ENCODE measurements around the gene RBM8A.

Gene RBM8A

GRCh38 chr1:145877923-145878486 is 49.3 kb downstream of the RBM8A start:
- no peak overlapping the region for H3K4me3 ChIP-seq (ENCODE audit: low read depth, low read length)

GRCh38 chr1:145874646-145875045 is 52.6 kb downstream of the RBM8A start:
- no peaks in the 10 kb centered on the region for H3K9me3 ChIP-seq (ENCODE audit: control insufficient read depth, low read length)
- no peaks in the 10 kb centered on the region for H3K36me3 ChIP-seq (ENCODE audit: control insufficient read depth, insufficient read depth, low read length)
- no peak overlapping the region for H3K4me3 ChIP-seq (ENCODE audit: low read depth, low read length)
- no peaks in the 10 kb centered on the region for H3K79me2 ChIP-seq
- H3K9ac ChIP-seq, result no peak overlapping the region
- no peak overlapping the region for H3K4me2 ChIP-seq (ENCODE audit: low read length)
- no peaks in the 10 kb centered on the region for H3K27me3 ChIP-seq (ENCODE audit: control insufficient read depth, insufficient read depth, low read length)
- H2AFZ ChIP-seq, result no peak overlapping the region
- TF ChIP-seq CTCF (IDR thresholded peaks at IDR 0.05), result no peak
- H3K4me1 ChIP-seq, result no peaks in the 10 kb centered on the region
- no peak overlapping the region for H3K27ac ChIP-seq

More at GRCh38 chr1:145877923-145878486, 49.3 kb downstream of the RBM8A start:
- Histone ChIP-seq H3K9me3 (ENCODE audit: control insufficient read depth, low read length) (no peaks in the 10 kb centered on the region), H2AFZ (no peak overlapping the region), H3K79me2 (no peaks in the 10 kb centered on the region), H3K27me3 (ENCODE audit: control insufficient read depth, insufficient read depth, low read length) (no peaks in the 10 kb centered on the region), H3K9ac (no peak overlapping the region), H3K36me3 (ENCODE audit: control insufficient read depth, insufficient read depth, low read length) (no peaks in the 10 kb centered on the region), H3K4me1 (no peaks in the 10 kb centered on the region), H3K27ac (no peak overlapping the region), H3K4me2 (ENCODE audit: low read length) (no peak overlapping the region)
- no peak for TF ChIP-seq CTCF (IDR thresholded peaks at IDR 0.05)

GRCh38 chr1:145871994-145872924 is 55.0 kb downstream of the RBM8A start:
- H3K4me2 ChIP-seq (ENCODE audit: low read length), result no peak overlapping the region

More at GRCh38 chr1:145871994-145872924, 55.0 kb downstream of the RBM8A start:
- H3K9ac ChIP-seq, result no peak overlapping the region
- no peaks in the 10 kb centered on the region for H3K4me1 ChIP-seq
- H3K36me3 ChIP-seq (ENCODE audit: control insufficient read depth, insufficient read depth, low read length), result no peaks in the 10 kb centered on the region
- H2AFZ ChIP-seq, result peak overlapping the region; percentile 50
- no peaks in the 10 kb centered on the region for H3K9me3 ChIP-seq (ENCODE audit: control insufficient read depth, low read length)
- no peaks in the 10 kb centered on the region for H3K79me2 ChIP-seq
- H3K27me3 ChIP-seq (ENCODE audit: control insufficient read depth, insufficient read depth, low read length), result no peaks in the 10 kb centered on the region
- no peak overlapping the region for H3K4me3 ChIP-seq (ENCODE audit: low read depth, low read length)
- TF ChIP-seq CTCF (IDR thresholded peaks at IDR 0.05), result no peak
- no peak overlapping the region for H3K27ac ChIP-seq
